GM12892 (cell line): ENCODE results near the gene CERS5.

Experiments
- POLR2A ChIP-seq: IDR thresholded peaks from 2 replicates; pipeline ENCODE4 v1.6.1; 2011; ENCODE audit warnings: low read depth, low read length, control low read depth
- TAF1 ChIP-seq: IDR thresholded peaks from 2 replicates; pipeline ENCODE4 v1.6.1; 2011; ENCODE audit warnings: low read depth, mild to moderate bottlenecking, control low read depth, low read length, borderline replicate concordance

- TF ChIP-seq POLR2A, result peak; percentile 79; the same call in 1 of the 2 replicates
- no peak; the same call in 1 of the 2 replicates for TF ChIP-seq TAF1
These were observed at the start of gene CERS5 for GRCh38 chr12:50167049-50167828.
